Vagina (tissue), 2 donors: ENCODE measurements around the gene PGP. TPM values are rescaled to one million over a fixed set of nuclear protein-coding genes. Genes with fewer than 3 reads are reported as not detected.
"Not testable (repeated sequence)": the region's sequence is repeated elsewhere in the genome, so short reads cannot be mapped to it uniquely, and the experiment has no call there.

ENCODE experiments used
- DNase-seq, 2 donors: peaks; one replicate each; pipeline ENCODE4 v3.0.0-alpha.2; 2017; ENCODE audit errors: extremely low spot score in 2 of 2
- H3K27ac ChIP-seq: fragments of 200-600 bp; sonication (generic); one replicate; pipeline ENCODE4 v1.5.1; 2019
- H3K27me3 ChIP-seq: fragments of 200-600 bp; sonication (generic); one replicate; pipeline ENCODE4 v1.5.1; 2019
- H3K36me3 ChIP-seq, 2 donors: fragments of 200-600 bp; sonication (generic); one replicate each; pipeline ENCODE4 v1.5.1; 2017 to 2019
- H3K4me1 ChIP-seq: fragments of 200-600 bp; sonication (generic); one replicate; pipeline ENCODE4 v1.5.1; 2019
- H3K4me3 ChIP-seq, 2 donors: fragments of 200-600 bp; sonication (generic); 1 replicate in 1 of 2; 2 replicates in 1 of 2; pipeline ENCODE4 v1.5.1; 2016 to 2019
- H3K9me3 ChIP-seq: fragments of 200-600 bp; sonication (generic); one replicate; pipeline ENCODE4 v1.5.1; 2019
- CTCF ChIP-seq, 3 experiments: fragments of 450-650 bp in 2 of 3; fragments of 200-600 bp in 1 of 3; sonication (generic) in 1 of 3; IDR thresholded peaks; one replicate each; pipeline ENCODE4 v1.5.1; 2017 to 2019; ENCODE audit warnings: antibody characterized with exemption in 3 of 3, mild to moderate bottlenecking in 2 of 3, moderate library complexity in 2 of 3
- POLR2A ChIP-seq, 2 donors: fragments of 450-650 bp; IDR thresholded peaks; one replicate each; pipeline ENCODE4 v1.6.1; 2017; ENCODE audit warnings: antibody characterized with exemption in 2 of 2, mild to moderate bottlenecking in 2 of 2, moderate library complexity in 2 of 2
- POLR2AphosphoS5 ChIP-seq, 2 donors: sonication (generic); formaldehyde crosslinking; IDR thresholded peaks; one replicate each; pipeline ENCODE4 v1.9.0; 2017; ENCODE audit warnings: antibody characterized with exemption in 2 of 2, mild to moderate bottlenecking in 2 of 2, low read depth in 1 of 2; ENCODE audit not compliant: insufficient read depth in 1 of 2
- intact Hi-C: fragments of 100-400 bp; cut with DNase I; formaldehyde crosslinking; loops from one replicate; pipeline ENCODE4 v1.15.1; 2023
- total RNA-seq: library from RNA; depleted of rRNA; stranded (reverse); fragments of >200 nt; gene quantifications from one replicate; pipeline ENCODE4 v1.2.3, GENCODE V29; 2016

PGP gene
- total RNA-seq = 15.5 TPM

GRCh38 chr16:2214719-2214968 lies at the start of gene PGP:
TSS of gene PGP (minus strand) at chr16:2214840. CDS start at chr16:2214777, 63 bp downstream.
- intact Hi-C loops = no loop called here
- H3K9me3 ChIP-seq = no peaks in the 10 kb centered on the region
- peaks cover 31% of the 10 kb centered on the region for H3K4me1 ChIP-seq
- H3K4me3 ChIP-seq = peak within 1 kb of the TSS; percentile 61 to 76
- H3K27me3 ChIP-seq = no peaks in the 10 kb centered on the region
- H3K27ac ChIP-seq = peak within 1 kb of the TSS; percentile 84
- no peak for DNase-seq
- TF ChIP-seq CTCF (IDR thresholded peaks at IDR 0.05) (no peak), POLR2AphosphoS5 (IDR thresholded peaks at IDR 0.05; ENCODE audit: insufficient read depth in 1 of 2, low read depth in 1 of 2) (no peak), POLR2A (IDR thresholded peaks at IDR 0.05) (no peak)
- H3K36me3 ChIP-seq = peaks cover 0 to 4% of the 10 kb centered on the region in 2 donors

GRCh38 chr16:2263026-2263425 lies 48.4 kb upstream of the PGP start:
- peaks cover 0 to 56% of the 10 kb centered on the region in 2 donors for H3K36me3 ChIP-seq
- H3K4me1 ChIP-seq = peaks cover 23% of the 10 kb centered on the region

GRCh38 chr16:2260250-2260649 lies 45.6 kb upstream of the PGP start:
- no peak overlapping the region for H3K27ac ChIP-seq
- no peak for DNase-seq
- H3K9me3 ChIP-seq = no peaks in the 10 kb centered on the region
- H3K4me1 ChIP-seq = peaks cover 3% of the 10 kb centered on the region
- H3K27me3 ChIP-seq = no peaks in the 10 kb centered on the region
- TF ChIP-seq POLR2A (IDR thresholded peaks at IDR 0.05) (no peak), CTCF (IDR thresholded peaks at IDR 0.05) (no peak), POLR2AphosphoS5 (IDR thresholded peaks at IDR 0.05; ENCODE audit: insufficient read depth in 1 of 2, low read depth in 1 of 2) (no peak)
- H3K4me3 ChIP-seq = no peak overlapping the region
- H3K36me3 ChIP-seq = peaks cover 2 to 83% of the 10 kb centered on the region in 2 donors
- intact Hi-C loops = no loop called here

More at GRCh38 chr16:2263026-2263425, 48.4 kb upstream of the PGP start:
- intact Hi-C loops, H3K9me3 ChIP-seq, H3K27me3 ChIP-seq, H3K27ac ChIP-seq, DNase-seq, H3K4me3 ChIP-seq: not testable (repeated sequence)

- intact Hi-C loops = loop anchor here (10.0 kb wide), 1 partner anchor 256 kb away; the partner anchor contains the start of gene ATP6V0C
- H3K4me1 ChIP-seq, H3K9me3 ChIP-seq, H3K4me3 ChIP-seq, DNase-seq, H3K27ac ChIP-seq, H3K27me3 ChIP-seq: not testable (repeated sequence)
- H3K36me3 ChIP-seq = peaks cover 3 to 88% of the 10 kb centered on the region in 2 donors
Measured at GRCh38 chr16:2258530-2258929, 43.9 kb upstream of the PGP start.

GRCh38 chr16:2257726-2258125 lies 43.1 kb upstream of the PGP start:
- no peaks in the 10 kb centered on the region for H3K9me3 ChIP-seq
- H3K4me3 ChIP-seq = no peak overlapping the region
- H3K4me1 ChIP-seq = no peaks in the 10 kb centered on the region
- no peak overlapping the region for H3K27ac ChIP-seq
- TF ChIP-seq POLR2AphosphoS5 (IDR thresholded peaks at IDR 0.05; ENCODE audit: insufficient read depth in 1 of 2, low read depth in 1 of 2) (no peak), POLR2A (IDR thresholded peaks at IDR 0.05) (no peak), CTCF (IDR thresholded peaks at IDR 0.05) (no peak)
- no peaks in the 10 kb centered on the region for H3K27me3 ChIP-seq
- intact Hi-C loops = loop anchor here (10.0 kb wide), 1 partner anchor 257 kb away; the partner anchor contains the start of gene ATP6V0C
- DNase-seq = no peak
- peaks cover 3 to 88% of the 10 kb centered on the region in 2 donors for H3K36me3 ChIP-seq

GRCh38 chr16:2256531-2257140 lies 42.0 kb upstream of the PGP start:
- Histone ChIP-seq H3K4me3 (no peak overlapping the region), H3K27ac (no peak overlapping the region), H3K36me3 (peaks cover 3 to 77% of the 10 kb centered on the region in 2 donors), H3K9me3 (no peaks in the 10 kb centered on the region), H3K27me3 (no peaks in the 10 kb centered on the region), H3K4me1 (peaks cover 7% of the 10 kb centered on the region)
- intact Hi-C loops = loop anchor here (10.0 kb wide), 1 partner anchor 258 kb away; the partner anchor contains the start of gene ATP6V0C
- DNase-seq = no peak
- TF ChIP-seq CTCF (IDR thresholded peaks at IDR 0.05) (no peak), POLR2A (IDR thresholded peaks at IDR 0.05) (no peak), POLR2AphosphoS5 (IDR thresholded peaks at IDR 0.05; ENCODE audit: insufficient read depth in 1 of 2, low read depth in 1 of 2) (no peak)
